GM19193 (cell line): ENCODE measurements around the gene NDST4.

Experiments
- POLR2A ChIP-seq: IDR thresholded peaks from 4 replicates; pipeline ENCODE4 v1.6.1; 2011; ENCODE audit not compliant: insufficient read depth, insufficient read length; ENCODE audit errors: extremely low read depth

NDST4 gene

DNA sequence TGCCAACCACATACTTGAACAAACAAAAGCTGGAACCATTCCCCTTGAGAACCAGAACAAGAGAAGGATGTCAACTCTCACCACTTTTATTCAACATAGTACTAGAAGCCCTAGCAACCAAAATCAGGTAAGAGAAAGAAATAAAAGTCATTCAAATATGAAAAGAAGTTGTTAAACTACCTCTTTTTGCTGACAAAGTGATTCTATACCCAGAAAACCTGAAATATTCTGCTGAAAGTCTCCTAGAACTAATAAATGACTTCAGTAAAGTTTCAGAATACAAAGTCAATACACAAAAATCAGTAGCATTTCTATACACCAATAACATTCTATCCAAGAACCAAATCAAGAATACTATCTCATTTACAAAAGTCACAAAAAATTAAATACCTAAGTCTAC lies 327.9 kb downstream of the NDST4 start:
- TF ChIP-seq POLR2A = no peak

DNA sequence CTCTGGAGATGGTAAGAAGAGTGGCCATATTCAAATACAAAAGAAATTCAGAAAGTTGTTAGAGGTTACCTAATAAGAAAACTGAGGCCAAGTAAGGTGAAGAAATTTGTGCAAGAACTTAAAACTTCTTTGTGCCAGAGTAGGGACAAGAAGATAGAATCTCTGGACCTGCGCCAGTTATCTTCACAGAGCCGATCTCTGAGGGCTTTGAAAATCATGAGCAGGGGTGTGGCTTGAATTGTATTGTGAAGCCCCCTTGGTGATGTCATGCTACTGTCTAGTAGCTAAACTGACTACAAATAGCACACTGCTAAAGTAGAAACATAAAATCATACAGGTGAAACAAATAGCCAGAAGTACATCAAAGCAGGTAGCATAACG lies 330.2 kb downstream of the NDST4 start:
- no peak for TF ChIP-seq POLR2A

DNA sequence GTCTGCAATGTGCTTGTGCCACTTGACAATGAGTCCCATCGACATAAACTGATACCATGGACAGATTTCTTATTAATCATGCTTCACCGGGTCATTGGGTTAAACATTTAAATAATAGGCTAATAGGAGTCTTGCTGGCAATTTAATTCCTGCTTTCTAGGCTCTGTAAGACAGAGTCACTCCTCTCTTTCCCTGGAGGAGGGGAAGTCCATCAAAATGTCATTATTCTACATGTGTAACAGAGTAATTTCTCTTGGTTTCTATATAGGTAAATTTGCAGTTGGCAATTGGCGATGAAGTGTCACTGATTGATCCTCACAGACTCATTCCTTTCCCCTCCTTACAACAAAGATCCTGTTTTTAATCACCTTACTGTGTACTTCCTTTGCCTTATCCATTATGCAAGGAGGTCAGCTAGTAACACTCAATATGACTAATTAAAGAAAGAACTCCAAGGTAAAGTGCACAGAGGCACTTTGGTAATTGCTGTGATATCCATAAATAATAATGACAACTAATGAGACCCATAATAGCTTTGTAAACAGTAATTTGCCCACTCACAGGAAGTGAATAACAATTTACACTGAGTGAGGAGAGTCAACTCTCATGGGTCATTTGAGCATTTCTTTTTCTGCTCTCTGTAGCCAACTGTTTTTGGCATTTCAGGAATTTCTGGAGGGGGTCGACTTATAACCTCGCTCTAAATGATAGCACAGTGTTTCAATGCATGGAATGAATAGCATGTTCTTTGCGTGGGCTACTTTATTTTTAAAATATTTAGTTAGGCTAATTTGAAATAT lies 330.8 kb downstream of the NDST4 start:
- no peak for TF ChIP-seq POLR2A

DNA sequence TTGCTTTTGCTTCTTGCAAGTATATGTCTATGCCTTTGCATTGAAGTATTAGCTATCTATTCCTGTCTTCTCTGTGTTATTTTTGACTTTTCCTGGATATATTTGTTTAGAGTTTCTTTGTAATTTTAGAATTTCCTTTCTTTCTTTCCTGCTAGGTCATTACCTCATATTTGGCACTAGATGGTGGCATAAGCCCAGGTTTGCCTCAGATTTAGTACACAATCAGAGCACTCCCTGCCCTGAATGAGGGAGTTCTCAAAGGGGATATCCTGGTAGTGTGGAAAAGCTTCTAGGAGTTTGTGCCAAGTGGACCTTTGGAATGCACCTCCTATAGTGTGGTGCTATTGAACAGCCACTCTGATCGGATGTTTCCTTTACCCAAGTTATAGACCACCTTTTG lies 333.2 kb downstream of the NDST4 start:
- TF ChIP-seq POLR2A = no peak
